D341Med (cell line): Measurements from ENCODE around the gene SBF2.

Experiments used
- DNase-seq: peaks from one replicate; pipeline ENCODE4 v3.0.0; 2012; ENCODE audit warnings: low spot score

SBF2 gene

DNA sequence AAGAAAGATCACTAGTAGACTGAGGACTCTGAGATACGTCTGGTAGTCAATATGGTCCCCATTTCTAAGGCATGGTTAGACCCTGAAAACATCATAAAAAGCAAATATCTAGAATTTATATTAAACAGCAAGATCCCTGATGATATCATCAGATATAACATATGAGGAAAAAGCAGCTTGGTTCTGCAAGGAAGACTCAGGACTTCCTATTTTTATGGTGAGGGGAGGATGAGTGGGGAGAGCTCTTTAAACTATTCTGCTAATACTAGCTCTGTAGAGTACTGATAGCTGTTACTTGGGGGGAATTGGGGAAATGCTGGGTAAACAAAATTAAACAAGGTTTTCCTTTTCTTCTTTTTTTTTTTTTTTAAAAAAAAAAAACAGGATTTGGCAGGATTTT is 394.3 kb downstream of the SBF2 start:
- DNase-seq = no peak

DNA sequence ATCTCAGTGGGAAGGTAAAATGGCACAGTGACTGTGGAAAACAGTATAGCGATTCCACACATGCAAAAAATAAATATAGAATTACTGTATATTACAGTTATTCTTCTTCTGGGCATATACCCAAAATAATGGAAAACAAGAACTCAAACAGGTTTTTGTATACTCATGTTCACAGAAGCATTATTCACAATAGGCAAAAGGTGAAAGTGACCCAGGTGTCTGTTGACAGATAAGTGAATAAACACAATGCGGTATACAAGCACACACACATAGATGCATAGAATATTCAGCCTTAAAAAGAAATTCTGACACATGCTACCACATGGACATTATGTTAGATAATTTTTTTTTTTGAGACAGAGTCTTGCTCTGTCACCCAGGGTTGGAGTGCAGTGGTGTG is 397.1 kb downstream of the SBF2 start:
- no peak for DNase-seq

DNA sequence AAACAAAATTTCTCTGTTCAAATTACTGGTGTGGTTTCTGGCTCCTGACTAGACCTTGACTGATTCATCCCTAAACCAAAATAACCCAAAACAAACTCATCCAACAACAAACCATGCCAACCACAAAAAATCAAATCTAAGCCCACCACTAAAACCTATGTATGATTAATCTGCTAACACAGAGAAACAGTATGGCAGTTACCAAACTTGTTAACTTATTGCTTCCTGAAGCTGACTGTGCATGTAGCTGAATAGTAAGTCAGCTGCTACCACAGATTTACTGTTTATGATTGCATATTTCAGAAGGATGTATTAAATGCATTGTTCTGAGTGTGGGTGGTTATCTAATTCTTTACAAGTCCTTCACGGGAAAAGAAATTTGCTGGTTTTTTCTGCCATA is 399.0 kb downstream of the SBF2 start:
- no peak for DNase-seq

GRCh38 chr11:9893474-9893873 is 400.5 kb downstream of the SBF2 start:
- no peak for DNase-seq

- DNase-seq = no peak
Measured at GRCh38 chr11:9888938-9889337, 405.1 kb downstream of the SBF2 start.

- no peak for DNase-seq
Measured at GRCh38 chr11:9887472-9887871, 406.5 kb downstream of the SBF2 start.

DNA sequence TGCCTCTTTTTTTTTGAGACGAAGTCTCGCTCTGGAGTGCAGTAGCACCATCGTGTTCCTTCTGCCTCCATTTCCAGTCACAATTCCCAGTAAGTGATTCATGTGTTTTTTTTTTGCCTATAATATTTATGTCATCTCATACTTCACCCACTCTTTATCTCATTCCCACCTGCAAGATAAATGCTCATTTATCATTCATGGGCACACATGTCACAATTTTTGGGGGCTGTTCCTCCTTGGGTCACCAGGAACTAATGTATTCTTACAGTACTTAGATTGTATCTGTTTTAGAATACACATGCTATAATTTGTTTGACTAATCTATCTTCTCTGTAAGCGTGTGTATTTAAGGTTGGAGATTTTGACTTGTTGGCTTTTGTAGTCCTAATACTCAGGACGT is 407.4 kb downstream of the SBF2 start:
- DNase-seq = no peak

GRCh38 chr11:9884601-9885000 is 409.4 kb downstream of the SBF2 start:
- DNase-seq = no peak

DNA sequence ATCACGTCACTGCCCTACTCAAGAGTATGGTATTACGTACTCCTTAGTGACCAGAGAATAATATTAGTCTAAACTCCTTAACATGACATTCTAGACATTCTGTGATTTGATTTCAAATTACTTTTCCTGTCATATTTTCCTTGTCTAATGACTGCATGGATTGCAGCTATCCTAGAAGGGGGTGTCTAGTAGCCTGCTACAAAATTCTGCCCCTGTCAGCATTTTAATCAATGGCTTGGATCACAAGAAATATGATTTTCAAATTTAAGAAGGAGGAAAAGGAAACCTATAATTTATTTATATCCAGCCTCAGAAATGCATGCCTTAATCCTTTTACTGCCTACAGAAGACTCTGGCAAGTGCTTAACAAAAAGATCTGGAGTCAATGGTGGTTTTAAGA is 413.4 kb downstream of the SBF2 start:
- no peak for DNase-seq

- no peak for DNase-seq
Measured at GRCh38 chr11:9878936-9879335, 415.1 kb downstream of the SBF2 start.

DNA sequence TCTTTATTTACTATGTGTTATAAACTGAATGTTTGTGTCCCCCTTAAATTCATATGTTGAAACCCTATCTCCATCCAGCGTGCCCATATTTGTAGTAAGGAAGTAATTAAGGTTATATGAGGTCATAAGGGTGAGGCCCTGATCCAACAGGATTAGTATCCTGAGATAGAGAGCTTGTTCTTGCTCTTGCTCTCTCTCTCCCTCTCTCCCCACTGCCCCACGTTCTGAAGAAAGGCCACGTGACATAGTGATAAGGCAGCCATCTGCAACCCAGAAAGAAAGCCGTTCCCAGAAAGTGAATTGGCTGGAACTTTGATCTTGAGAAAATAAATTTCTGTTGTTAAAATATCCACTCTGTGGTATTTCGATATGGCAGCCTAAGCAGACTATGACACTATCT is 417.7 kb downstream of the SBF2 start:
- no peak for DNase-seq

DNA sequence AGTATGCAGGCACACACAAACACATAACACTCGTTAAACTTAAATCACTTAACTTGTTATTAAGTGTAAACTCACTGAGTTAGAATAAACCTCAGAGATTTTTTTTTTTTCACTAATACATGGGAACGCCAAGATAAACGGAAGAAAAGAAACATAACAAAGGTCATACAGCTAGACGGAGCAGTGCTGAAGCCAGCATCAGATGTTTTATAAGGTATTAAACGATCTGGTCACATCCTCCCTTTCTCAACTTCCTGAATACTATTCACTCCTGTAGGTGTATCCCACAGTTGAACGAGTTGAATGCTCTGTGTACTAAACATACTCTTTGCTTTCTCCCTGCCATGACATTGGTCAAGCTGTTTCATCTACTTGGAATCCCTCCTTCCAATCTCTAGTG is 418.2 kb downstream of the SBF2 start:
- DNase-seq = no peak

DNA sequence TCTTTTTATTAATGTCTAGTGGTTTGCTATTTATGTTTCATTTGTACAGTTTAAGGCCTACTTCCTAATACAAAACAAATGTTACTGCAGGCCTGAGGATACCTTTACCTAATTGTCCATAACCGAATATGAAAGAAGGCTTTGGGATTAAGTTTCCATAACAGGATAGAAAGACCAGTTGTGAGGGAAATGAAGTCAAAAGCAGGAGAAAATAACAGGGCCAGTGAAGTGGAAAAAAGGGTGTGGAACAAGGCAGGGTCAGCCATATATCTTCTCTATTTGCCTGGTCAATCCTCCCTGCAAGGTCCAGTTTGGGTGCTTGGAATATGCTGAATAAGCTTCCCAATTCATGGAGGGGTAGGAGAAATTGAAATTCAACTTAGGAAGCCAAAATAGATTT is 418.6 kb downstream of the SBF2 start:
- no peak for DNase-seq

DNA sequence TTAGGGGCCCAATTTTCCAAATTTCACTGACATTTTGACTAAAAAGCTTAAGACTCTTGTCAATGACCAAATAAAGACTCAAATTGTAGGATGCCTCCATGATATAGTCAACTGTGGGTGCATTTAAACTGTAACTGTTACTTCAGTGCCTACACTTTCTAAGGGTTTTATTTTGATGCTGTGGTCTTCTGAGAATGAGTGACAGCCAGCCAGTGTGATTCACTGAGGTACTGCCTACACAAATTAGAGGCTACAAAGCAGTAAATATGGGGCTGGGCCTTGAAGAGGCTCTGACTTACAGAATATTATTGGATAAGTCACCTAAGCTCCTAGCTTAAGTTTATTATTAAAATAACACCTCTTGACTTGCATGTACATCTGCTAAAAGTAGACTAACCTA is 419.6 kb downstream of the SBF2 start:
- no peak for DNase-seq

GRCh38 chr11:9868641-9869040 is 425.4 kb downstream of the SBF2 start:
- no peak for DNase-seq

DNA sequence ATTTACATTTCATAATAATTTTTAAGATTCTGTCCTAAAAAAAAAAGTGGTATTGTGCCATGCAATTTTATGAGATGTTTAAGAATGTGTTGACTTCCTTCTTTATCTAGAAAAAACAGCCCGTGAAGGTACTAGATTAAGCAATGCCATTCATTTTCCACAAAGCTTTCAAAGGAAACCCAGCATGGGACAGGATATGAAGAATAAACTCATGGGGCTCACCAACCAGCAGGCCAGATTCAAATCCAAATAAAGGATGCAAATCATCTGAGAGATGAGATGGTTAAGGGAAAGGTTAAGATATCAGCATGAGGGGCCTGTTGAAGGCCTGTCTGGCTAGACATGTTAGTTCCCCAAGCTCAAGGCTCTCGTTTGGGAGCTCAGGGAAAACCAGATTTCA is 431.0 kb downstream of the SBF2 start:
- no peak for DNase-seq

DNA sequence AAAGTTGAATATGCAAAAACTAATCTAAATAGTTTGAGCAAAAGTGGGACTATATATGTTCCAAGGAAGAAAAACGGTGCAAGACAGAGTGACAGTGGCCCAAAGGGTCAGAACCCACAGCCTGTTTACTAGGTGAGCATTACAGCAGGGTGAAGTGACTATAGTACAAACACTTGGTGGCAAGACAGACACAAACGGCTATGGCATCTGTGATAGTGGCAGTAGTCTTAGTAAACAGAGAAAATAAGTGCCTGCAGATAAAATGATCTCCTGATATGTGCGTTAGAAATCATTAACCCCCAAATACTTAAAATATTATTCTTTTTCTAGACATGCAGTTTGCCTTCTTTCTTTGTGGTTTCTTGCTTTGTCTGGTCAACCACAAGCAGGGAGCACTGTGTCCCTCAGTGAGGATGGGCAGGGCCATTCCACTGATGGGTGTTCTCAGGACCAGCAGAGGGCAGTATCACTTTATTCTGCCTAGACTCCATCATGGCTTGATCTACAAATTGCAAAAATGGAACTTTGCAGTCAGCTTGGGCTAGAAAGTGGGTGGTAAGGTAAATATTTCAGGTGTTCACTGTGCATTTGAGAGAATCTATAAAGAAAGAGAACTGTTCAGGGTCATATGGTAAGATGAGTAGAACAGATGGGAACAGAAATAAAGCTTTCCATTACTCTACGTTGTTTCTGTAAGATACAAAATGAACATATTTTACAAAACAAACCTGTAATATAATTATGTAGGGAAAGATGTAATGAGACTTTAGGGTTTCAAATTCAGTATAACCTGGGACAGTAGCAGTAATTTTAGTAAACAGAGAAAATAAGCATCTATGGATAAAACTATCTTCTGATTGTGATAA is 431.9 kb downstream of the SBF2 start:
- DNase-seq = peak; percentile 70

- DNase-seq = no peak
Measured at GRCh38 chr11:9859554-9860305, 434.3 kb downstream of the SBF2 start.

GRCh38 chr11:9858822-9859221 is 435.2 kb downstream of the SBF2 start:
- DNase-seq = no peak

DNA sequence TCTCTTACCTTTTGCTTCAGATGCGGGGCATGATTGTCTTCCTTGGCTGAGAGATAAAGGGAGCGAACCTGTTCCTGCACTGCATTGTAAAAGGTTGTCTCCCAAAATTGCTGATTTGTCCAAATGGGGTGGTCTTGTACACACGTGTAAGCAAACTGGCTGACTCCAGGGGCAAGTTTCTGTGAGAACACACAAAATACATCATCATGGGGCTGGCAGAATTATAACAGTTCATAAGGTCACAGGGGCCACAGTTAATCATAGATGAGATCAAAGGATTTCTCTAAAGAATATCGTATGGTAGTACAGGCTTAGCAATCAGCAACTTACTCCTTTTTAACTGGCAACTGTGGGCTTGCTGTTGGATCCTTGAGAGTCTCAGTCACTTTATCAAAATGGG is 435.8 kb downstream of the SBF2 start:
- no peak for DNase-seq

DNA sequence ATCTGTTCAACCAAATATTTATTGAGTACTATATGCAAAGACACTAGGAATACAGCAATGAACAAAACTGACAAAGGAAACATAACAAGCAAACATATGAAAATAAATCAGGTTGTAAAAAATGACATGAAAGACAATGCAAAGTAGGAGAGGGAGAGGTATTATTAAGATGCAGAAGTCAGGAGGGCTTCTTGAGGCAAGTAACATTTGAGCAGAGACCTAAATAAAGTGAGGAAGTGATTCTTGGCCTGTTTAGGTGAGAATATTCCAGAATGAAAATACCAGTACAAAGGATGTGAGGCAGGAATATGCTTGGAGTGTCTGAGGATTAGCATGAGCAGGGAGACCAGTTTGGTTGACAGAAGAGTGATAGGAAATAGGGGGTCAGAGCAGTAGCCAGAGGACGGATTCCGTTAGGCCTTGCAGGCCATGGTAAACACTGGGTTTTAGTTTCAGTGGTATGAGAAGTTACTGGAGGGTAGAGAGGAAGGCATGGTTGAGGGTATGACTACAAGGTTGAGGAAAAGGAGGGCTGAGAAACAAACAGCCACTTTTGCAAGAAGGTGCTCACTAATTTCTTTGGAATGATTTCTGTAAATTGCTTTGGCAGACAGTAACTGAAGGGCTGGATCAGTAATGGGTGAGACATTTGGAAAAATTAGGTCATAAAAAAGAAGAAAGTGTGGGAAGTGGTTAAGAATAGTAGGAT is 438.3 kb downstream of the SBF2 start:
- DNase-seq = no peak

DNA sequence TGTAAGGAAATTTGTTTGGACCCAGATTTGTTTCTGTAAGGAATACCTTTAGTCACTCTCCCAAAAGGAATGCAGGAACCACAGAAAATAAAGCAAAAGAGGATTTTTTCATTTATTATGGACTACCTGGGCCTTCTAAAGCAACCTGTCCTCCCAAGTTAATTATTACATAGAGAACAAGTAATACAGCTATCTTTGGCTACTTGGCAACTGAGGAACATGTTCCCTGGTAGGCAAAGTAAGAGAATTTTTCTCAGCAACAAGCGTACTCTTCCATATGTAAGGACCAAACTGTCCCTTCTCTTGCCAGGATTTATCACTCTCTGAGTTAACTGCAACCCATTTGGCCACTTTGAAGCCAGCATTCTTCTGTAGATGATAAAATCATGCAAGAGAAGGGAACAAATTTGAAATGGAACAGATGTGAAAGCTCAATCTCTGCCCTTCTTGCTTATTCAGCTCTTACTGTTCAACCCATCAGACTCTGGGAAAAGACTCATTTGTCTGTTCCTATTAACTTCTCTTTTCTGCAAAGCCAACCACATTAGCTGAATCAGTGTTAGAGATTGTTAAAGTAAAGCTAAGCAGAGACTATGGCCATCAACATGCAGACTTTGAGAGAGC is 440.0 kb downstream of the SBF2 start:
- DNase-seq = no peak

GRCh38 chr11:9852465-9852864 is 441.6 kb downstream of the SBF2 start:
- no peak for DNase-seq
